GF-D8 (cell line): Measurements from ENCODE around the gene PSMA6.
"Not testable (repeated sequence)": the region's sequence is repeated elsewhere in the genome, so short reads cannot be mapped to it uniquely, and the experiment has no call there.

ENCODE experiments used
- DNase-seq: peaks from one replicate; lab custom pipeline; 2025; lab: John Stamatoyannopoulos, UW

PSMA6 gene

DNA sequence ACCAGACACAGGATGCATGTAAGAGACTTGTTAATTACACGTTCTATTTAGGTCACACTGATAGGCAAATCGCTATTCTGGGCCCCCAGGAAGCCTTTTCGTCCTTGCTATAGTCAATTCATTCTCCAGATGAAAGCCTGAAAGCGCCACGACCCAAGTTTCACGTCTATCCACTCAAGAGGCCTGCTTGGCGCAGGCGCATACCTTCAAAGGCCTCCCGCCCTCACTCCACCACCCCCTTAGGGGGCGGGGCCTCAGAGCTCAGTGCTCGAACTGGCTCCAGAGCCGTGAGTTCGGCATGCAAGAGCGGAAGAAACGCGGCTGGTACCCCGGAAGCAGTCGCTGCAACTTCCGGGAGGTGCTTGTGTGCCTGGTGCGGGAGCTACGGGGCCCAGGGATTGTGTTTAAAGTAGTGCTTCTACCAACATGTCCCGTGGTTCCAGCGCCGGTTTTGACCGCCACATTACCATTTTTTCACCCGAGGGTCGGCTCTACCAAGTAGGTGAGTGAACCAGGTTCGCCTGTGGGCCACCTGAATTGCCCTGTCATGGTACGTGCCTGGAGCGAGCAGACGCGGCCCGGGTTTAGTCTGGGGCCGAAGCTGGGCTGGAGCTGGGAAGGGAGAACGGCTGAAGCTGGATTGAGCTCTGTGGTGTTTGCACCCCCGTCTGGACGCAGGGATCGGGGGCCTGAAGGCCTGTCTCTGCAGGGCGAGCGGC is at the start of gene PSMA6:
TSS of gene PSMA6 (plus strand) at position 332 of the 719 bp plus-strand sequence. CDS start at position 427, 95 bp downstream.
- peak; percentile 97 for DNase-seq

DNA sequence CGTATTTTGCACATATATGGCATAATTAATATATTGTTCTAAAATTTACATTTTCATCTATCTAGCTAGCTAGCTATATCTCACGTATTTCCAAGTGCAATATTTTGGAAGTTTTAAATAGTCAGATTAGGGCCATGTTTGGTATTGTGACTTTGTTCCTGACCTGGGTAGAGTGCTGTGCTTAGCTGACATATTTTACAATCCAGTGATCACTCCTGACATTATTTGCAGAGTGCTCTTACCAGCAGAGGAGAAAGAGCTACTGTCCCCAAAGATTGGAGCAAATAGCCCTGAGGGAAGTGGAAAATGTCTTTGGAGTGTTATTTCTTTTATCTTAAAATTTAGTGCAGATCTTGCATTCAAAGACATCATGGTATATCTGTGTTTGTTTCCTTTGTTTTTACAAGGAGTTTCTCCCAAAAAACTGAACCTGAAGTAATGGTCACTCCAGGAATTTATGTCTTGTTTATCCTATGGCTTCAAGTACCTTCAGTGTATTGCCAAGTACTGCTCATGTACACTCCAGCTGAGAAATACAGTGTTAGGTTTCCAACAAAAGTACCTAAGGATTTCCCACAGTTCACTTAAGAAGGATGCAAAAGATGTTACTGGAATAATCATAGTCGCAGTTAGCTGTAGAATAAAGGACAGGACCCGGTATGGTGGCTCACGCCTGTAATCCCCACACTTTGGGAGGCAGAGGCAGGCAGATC is 49.4 kb upstream of the PSMA6 start:
- no peak for DNase-seq

DNA sequence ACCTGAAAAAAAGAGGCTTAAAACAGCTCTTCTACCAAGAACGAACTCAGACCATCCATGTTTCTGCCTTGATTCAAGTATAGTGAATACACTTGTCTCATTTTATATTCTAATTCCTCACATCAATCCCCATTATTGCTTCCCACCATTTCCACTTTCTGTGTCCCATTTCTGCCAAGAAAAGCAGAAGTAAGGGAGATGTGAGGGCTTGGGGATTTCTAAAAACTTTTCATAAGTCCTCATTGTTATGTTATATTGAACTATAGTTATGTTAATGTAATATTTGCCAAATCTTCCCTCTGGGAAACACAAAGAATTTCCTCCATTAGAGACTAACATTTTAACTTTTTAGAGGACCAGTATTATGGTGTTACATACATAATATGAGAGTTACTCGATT is 48.2 kb upstream of the PSMA6 start:
- DNase-seq, result no peak

DNA sequence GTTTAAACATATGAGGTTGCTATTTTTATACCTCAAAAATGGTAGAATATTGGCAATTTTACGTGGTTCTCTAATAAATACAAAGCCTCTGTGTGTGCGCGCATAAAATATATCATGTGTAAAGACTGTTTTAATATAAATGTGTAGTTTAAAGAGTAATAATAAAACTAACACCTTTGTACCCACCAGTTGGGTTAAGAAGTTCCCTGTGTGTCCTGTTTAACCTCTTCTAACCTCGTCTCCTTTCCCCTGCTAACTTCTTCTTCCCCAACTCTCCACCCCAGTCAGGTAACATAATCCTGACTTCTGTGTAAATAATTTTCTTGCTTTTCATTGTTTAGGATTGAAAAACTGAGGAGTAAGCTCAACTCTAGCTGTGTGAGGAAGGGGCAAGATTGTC is 47.6 kb upstream of the PSMA6 start:
- no peak for DNase-seq

DNA sequence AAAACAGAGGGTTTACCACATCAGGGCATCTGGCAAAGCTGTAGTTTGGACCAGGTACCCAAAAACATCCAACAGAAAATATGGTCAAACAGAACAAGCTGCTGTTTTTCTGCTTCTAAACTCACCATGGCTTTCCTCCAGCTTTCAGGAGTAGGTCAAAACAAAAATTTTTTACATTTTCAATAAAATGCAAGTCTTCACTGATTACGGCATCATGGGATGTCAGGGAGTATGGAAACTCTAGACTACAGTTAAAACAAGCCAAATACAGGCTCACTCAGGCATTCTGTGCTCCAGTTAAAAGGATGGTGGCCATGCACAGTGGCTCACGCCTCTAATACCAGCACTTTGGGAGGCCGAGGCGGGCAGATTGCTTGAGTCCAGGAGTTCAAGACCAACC is 47.1 kb upstream of the PSMA6 start:
- no peak for DNase-seq

DNA sequence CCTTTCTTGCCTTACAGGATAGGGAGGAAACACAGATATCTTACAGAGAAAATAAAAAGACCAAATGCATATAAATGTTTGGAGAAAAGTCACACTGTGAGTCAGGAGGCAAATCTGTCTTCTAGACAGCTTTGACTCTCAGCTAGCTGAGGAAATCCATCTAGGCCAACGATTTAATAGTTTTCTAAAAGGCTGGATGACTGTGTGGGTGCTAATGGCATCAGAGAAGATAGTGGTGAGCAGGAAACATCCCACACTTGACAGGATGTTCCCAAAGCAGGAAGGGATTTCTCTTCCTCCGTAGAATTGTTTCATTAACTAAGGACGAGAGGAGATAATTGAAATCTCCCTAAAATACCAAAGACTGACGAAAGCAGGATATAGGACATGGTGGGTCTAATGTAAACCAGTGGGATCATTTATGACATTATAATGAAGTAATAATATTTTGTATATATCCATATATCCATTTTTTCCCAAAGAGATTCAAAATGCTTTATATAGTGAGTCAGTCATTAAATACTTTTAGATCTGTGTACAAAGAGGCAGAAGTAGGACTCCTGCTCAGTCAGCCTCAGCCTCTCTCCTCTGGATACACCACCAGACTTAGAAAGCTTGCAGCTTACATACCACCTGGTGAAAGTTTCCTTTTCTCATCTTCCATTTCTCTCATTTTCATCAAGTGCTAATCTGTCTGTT is 44.3 kb upstream of the PSMA6 start:
- no peak for DNase-seq

DNA sequence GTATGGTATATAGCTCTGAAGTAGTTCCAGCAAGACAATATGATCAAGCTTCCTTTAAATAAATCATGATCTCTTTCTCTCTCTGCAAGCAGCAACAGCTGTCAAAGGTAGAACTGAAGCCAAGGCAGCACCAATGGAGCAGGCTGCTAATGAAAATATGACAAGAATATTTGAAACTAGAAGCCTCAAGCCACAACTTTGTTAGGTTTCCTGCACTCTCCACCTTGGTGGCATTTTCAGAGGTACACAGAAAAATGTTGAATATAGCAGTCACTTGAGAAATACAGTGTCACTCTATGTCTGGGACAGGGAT is 43.8 kb upstream of the PSMA6 start:
- DNase-seq, result no peak

DNA sequence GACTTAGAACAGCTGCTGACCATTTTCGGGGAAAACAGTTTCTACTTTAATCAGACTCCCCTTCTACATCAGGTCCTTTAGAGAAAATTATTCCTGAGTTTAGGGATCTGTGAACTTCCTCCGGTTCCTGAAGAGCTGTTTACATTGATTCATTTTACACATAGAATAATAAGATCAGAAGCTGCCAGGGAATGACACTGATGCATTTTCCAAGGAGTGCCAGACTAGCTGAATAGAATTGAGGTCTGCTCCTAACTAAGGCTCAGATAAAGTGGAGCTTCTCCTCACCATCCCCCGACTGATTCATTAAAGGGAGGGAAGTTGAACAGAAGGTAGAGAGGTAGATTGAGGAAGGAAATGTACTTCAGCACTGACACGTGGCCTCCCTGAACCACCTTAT is 41.9 kb upstream of the PSMA6 start:
- no peak for DNase-seq

DNA sequence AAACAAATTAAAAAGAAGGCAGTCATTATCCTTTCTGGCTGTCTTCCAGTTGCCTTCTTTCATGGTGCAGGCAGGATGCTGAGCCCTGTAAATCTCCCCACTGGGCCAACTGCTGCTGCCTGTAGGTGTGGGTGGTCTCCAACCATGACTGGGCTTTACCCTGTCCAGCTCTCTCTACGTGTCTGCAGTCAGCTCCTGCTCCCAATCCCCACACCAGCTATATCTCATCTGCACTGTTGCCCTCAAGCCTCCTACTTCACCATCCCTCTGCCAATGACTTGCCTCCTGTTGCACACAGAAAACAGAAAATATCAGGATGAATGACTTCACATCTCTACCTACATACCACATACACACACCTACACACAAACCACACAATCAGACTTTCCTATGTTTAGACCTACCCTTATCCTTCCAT is 39.7 kb upstream of the PSMA6 start:
- no peak for DNase-seq

DNA sequence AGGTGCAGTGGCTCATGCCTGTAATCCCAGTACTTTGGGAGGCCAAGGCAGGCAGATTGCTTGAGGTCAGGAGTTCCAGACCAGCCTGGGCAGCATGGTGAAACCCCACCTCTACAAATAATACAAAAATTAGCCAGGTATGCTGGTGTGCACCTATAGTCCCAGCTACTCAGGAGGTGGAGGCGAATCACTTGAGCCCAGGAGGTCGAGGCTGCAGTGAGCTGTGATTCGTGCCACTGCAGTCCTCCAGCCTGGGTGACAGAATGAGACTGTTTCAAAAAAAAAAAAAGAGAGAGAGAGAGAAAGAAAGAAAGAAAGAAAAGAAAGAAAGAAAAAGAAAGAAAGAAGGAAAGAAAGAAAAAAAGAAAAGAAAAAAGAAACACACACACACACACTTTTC is 39.1 kb upstream of the PSMA6 start:
- DNase-seq, result not testable (repeated sequence)

DNA sequence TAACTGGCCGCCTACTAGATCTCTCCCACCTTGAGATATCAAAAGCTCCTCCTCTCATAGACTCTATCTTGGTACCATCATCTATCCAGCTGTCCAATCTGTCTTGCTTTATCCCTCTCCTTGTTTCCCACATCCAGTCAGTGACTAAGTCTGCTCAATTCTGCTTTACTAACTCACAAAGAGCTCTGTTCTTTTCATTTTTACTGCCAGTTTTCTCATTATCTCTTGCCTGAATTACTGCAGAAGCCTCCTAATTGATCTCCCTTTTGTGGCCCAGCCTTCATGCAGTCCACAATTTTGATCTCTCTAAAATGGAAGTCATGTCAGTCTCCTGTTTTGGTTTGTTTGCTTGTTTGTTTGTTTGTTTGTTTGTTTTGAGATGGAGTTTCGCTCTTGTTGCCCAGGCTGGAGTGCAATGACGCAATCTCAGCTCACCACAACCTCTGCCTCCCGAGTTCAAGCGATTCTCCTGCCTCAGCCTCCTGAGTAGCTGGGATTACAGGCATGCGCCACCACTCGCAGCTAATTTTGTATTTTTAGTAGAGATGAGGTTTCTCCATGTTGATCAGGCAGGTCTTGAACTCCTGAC is 38.1 kb upstream of the PSMA6 start:
- DNase-seq, result not testable (repeated sequence)

DNA sequence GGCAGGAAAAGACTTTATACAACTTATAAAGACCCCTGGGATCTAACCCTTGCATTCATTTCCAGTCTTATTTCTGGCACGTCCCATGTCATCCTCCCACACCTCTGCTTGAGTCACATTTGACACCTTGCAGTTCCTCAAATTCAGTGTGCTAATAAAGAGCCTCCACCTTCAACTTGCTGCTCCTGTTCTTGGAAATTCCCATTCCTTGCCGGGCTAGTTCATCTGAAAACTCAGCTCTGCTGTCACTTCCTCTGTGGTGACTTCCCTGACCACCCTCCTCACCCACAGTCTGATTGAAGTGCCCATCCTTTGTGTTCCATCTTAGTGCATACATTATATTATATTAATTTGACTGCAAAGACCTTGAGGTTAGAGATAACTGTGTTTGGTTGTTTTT is 37.4 kb upstream of the PSMA6 start:
- DNase-seq, result peak; percentile 21

DNA sequence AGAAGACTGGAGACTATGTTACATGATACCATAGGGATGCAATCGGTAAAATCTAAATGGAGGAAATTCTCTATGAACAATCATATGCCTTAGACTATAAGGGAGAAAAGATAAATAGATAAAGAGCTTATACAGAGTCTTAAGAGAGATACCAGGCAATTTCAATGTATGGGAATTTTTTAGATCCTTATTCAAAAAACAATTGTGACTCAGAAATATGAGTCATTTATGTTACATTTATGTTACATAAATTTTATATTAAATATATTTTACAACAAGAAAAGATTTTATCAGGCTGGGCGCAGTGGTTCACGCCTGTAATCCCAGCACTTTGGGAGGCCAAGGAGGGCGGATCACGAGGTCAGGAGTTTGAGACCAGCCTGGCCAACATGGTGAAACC is 36.5 kb upstream of the PSMA6 start:
- no peak for DNase-seq

DNA sequence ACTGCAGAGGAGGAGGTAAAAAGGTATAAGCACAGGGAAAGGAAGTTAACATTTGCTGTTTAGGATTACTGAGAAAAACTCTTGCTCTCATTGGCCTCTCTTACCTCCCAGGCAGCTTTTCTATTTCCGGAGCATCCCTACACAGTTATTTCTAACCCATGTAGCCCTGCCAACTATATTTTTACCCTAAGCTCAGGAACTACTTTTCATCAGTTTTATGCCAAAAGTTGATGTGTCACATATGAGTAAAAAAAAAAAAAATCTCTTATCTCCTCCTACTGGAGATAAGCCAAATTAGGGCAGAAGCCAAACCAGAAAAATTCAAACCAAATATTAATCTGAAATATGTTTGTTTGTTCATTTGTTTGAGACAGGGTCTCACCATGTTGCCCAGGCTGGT is 34.4 kb upstream of the PSMA6 start:
- DNase-seq, result no peak

DNA sequence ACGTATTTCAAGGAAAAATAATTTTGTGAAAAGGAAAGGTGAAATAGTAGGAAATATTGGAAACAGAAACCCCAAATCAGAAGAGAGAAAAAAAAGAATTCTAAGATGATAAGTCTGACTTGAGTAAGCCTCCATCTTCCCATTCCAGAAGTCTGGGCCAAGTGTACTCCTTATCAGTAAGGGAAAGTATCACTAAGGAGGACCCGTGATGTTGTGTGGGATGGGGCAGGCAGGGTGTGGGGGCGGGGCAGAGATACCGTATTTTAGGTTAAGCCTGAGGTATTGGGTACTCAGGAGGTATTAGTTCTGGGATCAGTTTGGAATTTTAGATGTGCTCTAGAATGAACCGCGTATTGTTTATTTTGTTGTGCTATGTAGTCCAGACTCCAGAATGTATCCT is 33.8 kb upstream of the PSMA6 start:
- DNase-seq, result no peak

DNA sequence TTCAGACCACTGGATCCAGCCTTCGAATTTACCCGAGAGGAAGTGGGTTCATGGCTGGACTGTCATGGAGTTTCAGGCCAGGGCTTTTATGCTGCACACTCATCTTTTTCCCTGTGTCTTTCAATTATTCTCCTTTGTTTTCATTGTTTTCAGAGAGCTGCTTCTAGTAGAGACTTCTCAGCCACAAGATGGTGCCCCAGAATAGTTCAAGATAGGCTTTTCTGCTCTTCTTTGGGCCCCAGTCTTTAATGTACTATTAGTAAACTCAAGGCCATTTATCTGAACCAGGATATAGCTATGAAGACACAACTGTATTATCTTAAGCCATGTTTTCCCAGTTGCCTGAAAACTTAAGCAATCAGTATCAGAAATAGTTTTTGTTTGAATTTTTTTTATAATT is 30.4 kb upstream of the PSMA6 start:
- no peak for DNase-seq

DNA sequence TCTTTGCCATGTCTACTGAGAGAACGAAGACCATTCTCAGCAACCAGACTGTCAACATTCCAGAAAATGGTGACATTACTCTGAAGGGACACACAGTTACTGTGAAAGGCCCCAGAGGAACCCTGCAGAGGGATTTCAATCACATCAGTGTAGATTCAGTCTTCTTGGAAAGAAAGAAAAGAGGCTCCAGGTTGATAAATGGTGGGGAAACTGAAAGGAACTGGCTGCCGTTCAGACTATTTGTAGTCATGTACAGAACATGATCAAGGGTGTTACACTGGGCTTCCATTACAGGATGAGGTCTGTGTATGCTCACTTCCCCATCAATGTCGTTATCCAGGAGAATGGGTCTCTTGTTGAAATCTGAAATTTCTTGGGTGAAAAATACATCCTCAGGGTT is 29.7 kb upstream of the PSMA6 start:
- DNase-seq, result no peak

DNA sequence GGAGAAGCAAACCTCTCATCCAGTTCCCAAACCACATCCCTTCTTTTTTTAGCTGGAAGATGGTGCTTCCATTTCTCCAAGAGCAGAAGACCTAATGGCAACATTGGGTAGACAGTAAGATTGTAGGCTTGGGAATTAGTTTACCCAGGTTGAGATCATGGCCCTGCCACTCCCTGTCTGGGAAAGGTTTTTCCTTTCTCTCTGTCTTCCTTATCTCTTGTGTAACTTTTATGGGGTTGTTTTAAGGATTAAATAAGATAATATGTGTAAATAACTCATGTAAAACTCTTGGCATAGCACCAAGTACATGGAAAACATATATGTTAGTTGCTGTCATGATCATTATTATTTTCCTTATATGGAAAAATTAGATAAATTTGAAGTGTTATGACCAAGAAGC is 23.2 kb upstream of the PSMA6 start:
- no peak for DNase-seq

DNA sequence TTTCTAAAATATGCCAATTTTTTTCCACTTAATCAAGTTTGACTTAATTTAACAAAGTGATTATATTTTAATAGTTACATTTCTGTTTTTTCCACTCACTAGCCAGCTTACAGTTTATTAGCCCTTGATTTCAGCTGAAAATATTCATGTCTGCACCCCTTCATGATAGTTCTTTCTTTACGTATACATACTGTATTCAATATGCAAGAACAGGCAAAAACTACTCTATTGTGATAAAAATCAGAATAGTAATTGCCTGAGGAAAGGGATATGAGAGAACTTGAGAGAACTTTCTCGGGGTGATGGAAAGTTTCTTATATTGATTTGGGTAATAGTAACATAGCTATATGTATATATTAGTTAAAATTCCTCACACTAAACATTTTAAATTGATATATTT is 17.4 kb upstream of the PSMA6 start:
- no peak for DNase-seq

DNA sequence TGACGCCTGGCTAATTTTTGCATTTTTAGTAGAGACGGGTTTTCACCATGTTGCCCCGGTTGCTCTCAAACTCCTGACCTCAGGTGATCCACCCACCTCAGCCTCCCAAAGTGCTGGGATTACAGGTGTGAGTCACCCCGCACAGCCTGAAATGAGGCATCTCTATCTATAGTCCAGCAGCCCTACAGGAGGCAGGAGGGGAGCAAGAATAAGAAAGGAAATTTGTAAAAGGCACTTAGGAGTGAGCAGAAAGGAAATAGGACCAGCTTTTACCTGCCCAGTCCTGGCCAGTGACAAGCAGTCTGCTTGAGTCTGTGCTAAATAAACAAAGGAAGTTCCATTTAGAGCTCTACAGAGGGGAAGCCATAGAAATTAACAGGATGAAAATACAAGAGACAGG is 15.0 kb upstream of the PSMA6 start:
- no peak for DNase-seq

DNA sequence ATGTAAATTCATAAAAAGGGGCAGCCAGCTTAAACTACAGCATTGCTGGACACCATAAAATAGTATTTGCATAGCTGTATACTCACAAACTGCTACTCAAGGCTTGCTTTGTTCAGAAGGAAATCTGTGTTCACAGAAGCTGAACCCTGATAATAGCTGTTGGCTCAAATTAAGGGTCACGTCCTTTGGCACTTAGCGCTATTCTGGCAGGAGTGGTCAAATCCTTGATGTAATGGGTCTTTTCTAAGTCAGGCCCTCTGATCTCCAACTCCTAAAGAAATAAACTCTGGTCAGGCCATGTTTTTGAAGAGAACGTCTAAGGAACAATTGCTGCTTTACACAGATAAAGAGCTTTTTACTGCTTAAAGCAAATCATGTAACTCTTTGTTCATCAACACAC is 12.8 kb upstream of the PSMA6 start:
- no peak for DNase-seq

DNA sequence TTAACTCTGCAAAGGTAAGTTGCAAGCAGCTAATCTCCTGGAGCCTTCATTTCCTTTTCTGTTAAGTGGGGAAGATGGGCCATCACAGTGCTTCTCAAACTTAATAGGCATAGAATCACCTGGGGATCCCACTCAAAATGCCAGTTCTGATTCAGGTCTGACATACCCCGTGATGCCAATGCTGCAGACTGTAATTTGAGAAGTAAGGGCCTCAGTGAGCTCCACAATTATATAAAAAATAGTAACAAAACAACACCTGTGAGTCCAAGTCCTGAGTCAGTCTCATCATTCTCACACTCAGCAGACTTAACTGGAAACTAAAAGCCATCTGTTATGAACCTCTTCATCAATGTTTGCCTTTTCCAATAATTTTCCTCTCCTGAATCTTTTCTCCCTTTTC is 10.8 kb upstream of the PSMA6 start:
- no peak for DNase-seq

DNA sequence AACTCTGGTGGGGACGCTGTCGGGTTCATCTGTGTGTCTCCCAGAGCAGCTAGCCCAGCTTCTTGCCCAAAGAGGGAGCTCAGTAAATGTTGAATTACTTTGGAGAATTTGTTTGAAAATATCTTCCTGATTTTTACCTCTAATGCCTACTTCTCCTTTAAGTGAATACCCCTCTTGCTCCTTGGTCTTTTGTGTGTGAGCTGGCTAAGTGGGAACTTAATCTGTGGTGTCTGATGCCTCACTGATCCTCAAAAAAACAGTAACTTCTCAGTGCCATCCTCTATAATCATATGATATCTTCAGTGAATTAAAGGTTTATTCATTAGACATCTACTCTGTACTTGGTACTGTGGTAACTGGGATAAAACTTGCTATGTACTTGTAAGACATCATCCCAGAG is 7.7 kb upstream of the PSMA6 start:
- DNase-seq, result no peak
